Glomerular visceral epithelial cell (primary cell): ENCODE results near the gene AMFR.
"Not testable (repeated sequence)": the region's sequence is repeated elsewhere in the genome, so short reads cannot be mapped to it uniquely, and the experiment has no call there.

Source experiments
- DNase-seq: peaks from one replicate; pipeline ENCODE4 v3.0.0-alpha.2; 2016; ENCODE audit errors: extremely low spot score

Gene AMFR

DNA sequence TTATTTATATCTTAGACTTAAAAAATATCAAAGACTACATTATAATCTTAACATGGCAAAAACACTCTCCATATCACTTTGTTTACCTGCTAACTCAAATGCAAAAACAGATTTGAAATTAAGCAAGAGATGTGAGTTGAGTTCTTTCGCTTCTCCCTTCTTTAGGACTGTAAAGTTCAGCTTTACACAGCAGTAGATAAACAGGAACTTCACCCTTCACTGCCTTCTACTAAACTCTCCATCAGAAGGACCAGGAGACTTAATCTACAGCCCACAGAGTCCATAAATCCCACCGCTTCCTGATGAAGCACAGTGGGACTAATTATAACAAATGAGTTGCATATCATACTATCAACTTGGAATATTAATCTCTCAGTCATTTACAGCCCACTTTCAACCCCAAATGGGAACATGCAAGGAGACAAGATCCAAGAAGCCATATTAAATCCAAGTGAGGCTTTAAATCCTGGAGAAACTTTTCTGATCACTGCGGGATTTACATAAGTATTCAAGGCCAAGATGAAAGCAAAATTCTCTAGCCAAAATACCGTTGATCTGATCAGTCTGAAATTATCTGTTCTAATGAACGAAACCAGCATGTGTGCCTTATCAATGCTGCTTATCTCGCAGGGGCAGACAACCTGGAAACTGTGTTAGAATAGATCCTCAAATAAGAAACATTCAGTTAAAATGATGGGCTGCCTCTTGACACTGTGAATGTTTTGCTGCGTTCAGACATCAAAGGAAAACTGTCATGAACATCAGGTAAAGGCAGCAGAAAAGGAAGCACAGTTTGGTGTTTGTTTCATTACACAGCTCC, 1.6 kb downstream of the AMFR start:
- DNase-seq, result no peak

DNA sequence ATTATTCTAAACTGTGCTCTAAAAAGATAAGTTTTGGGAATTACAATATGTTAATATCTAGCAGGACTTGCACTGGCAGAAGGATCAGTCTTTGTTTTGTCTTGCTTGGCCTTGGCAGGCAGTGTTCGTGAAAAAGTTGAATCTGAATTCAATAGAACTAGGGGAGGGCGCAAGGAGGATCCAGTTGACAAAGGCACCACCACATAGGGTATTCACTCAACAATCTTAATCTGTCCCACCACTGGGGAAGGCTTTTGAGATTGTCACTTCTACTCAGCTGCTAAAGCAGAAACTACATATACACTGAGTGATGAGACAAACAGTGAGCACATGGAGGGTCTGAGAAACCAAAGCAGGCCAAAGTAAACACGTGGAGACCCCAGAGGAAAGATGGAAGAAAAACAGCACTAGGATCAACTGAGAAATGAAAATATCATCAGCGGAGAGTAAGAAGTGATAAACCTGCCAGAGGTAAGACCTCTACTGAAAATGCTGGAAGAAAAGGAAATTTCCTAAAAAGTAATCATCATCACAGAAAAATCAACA, 2.4 kb downstream of the AMFR start:
- no peak for DNase-seq

GRCh38 chr16:56421976-56422669, 3.2 kb downstream of the AMFR start:
- no peak for DNase-seq

DNA sequence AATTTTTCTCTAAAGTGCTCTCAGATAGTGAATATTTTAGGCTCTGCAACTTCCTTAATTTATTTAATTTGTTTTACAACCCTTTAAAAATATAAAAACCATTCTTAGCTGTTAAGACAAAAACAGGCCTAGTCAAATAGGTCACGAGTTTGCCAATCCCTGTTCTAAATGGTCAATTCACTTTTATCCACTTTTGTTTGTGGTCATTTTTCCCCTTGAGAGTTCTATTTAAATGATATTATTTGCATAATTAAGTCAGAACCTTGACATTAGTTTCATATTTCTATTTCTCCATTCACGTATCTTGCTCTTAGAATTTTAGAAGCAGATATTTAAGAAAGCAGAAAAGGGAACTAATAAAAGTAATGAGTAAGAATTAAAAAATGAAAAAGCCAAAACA, 4.0 kb downstream of the AMFR start:
- no peak for DNase-seq

DNA sequence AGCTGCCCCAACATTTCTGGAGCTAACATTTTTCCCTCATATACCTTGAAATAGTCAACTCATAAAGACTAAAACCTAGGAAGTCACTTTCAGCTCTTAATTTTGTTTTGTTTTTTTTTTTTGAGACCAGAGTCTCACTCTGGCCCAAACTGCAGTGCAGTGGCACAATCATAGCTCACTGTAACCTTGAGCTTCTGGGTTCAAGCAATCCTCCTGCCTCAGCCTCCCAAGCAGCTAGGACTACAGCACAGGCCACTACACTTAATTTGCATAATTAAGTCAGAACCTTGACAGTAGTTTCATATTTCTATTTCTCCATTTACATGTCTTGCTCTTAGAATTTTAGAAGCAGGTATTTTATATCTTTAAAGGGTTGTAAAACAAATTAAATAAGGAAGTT, 4.7 kb downstream of the AMFR start:
- no peak for DNase-seq

GRCh38 chr16:56419740-56420548, 5.4 kb downstream of the AMFR start:
- DNase-seq, result no peak

DNA sequence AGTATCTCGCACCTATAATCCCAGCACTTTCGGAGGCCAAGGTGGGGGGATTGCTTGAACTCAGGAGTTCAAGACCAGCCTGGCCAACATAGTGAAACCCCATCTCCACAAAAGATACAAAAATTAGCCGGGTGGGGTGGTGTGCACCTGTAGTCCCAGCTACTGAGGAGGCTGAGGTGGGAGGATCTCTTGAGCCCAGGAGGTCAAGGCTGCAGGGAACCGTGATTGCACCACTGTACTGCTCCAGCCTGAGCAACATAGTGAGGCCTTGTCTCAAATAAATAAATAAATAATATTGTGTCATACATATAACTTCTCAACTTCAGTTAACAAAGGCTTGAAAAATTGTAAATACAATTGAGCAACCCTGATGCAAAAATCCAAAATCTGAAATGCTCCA, 8.2 kb downstream of the AMFR start:
- no peak for DNase-seq

DNA sequence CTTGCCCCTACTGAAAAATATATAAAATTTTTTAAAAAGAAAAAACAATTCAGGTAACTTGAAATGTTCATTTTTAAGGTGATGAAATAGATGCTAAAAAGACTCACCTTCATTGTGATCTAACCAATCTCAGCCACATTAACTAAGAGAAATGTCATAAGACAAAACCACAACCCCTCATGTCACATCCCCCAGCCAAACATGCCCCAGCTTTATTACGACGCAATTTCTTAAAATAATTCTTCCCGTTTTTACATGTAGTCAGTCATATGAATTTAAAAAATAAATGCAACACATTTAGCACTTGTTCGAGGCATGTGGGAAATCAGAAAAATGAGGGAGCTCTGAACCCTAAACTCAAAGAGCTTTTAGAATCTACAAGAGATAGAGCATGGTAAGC, 9.5 kb downstream of the AMFR start:
- DNase-seq, result no peak

DNA sequence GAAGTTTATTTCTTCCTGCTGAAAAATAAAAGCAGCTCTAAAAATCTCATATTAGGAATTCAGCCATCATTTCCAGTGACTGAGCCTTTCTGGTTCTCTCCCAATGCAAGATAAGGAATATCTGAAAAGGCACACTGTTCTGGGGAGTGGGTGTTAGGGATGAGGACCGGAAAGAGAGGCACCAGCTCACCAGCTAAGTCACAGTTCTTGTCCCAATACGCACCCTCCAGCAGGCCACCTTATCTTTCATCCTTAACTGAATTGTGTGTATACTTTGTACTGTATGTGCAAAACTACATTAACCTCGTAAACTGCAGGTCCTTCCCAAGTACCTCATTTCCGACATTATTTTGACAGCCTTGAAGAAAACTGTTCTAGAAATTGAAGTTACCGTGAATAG, 11.0 kb downstream of the AMFR start:
- DNase-seq, result no peak

- DNase-seq, result no peak
Observed at GRCh38 chr16:56413381-56413780, 12.0 kb downstream of the AMFR start.

DNA sequence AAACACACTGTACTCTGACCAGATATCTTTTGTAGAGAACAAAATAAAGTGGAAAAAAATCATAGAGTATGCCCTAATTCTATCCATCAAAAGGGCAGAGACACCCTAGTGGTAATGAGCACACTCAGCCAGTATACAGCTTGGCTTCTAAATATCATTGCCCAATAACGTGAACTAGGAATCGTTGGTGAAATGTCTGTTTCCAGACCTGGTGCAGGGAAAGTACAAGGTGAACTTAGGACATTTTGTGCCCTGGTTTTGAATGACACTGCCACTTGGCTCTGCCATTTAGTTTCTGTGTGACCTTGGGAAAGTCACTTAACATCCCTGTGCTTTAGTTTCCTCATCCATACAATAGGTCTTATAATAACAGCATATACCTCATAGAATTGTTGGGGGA, 13.7 kb downstream of the AMFR start:
- DNase-seq, result no peak

DNA sequence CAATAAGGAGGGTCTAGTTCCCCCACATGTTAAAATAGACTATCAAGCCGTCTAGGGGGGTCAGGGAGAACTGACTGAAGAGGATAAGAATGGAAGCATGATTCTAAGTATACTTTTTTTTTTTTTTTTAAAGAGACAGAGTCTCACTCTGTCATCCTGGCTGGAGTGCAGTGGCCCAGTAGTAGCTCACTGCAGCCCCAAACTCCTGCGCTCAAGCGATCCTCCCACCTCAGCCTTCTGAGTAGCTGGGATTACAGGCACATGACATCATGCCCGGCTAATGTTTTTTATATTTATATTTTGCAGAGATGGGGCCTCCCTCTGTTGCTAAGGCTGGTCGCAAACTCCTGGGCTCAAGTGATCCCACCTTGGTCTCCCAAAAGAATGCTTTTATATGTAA, 14.2 kb downstream of the AMFR start:
- DNase-seq, result no peak

DNA sequence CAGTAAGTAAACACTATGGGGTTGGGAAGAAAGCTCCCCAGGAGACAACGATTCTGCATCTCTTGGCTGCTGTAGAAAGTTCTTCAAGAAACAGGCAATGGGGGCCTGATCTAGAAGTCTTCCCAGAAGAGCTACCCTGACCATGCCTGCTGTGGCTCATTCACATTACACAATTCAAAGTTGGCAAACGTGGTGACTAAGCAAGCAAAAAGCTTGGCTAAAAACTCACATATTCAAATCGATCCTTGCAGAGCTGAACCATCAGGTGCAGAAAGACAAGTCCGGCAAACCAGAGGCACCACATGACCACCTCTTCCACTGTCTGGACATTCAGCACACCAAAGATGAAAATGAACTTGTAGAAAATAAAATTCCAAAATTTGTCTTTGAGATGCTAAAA, 16.1 kb downstream of the AMFR start:
- no peak for DNase-seq

DNA sequence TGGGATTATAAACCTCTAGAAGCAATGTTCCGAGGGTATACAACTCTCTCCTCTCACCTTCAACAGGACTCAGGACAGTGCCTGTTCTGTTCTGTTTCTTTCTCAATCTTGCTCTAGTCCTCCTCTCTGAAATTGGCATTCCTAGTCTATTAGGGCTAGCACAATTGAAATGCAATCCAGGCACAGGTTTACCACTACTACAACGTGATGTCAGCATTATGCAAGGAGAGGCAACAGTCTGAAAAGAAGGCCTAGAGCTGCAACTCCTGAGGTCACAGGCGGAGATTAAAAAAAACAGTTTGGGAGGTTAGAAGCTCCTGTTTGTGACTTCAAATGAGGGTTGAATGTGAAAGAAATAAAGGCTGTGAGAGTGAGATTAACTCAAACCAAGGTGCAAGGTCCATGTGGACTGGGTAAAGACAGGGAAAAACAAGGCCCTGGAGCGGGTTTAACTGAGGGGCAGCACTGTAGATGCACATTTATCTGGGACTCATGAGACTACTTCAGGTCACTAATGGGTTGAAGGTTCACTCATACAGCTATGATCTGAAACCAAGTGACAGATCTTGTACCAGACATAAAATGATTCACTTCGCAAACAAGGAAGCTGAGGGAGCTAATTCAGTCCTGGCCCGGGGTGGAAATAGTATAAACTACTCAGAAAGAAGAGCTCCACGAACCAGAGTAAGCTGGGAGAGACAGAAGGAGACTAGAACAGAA, 16.8 kb downstream of the AMFR start:
- no peak for DNase-seq

- DNase-seq, result no peak
Observed at GRCh38 chr16:56405977-56406672, 19.2 kb downstream of the AMFR start.

- DNase-seq, result no peak
Observed at GRCh38 chr16:56401482-56401881, 23.9 kb downstream of the AMFR start.

GRCh38 chr16:56400458-56400857, 24.9 kb downstream of the AMFR start:
- no peak for DNase-seq

GRCh38 chr16:56399486-56399885, 25.9 kb downstream of the AMFR start:
- no peak for DNase-seq

DNA sequence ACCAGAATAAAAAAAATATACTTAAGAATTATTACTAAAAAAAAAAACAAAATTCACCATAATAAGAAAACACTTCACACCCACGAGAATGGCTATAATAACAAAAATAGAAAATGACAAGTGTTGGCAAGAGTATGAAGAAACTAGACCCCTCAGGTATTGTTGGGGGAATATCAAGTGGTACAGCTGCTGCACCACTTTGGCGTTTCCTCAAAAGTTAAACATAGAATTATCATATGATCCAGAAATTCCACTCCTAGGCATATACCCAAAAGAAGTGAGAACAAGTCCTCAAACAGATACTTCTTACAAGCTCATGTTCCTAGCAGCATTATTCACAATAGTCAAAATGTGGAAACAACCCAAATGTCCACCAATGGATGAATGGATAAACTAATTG, 26.3 kb downstream of the AMFR start:
- DNase-seq, result no peak

- DNase-seq, result not testable (repeated sequence)
Observed at GRCh38 chr16:56396724-56397123, 28.6 kb downstream of the AMFR start.

DNA sequence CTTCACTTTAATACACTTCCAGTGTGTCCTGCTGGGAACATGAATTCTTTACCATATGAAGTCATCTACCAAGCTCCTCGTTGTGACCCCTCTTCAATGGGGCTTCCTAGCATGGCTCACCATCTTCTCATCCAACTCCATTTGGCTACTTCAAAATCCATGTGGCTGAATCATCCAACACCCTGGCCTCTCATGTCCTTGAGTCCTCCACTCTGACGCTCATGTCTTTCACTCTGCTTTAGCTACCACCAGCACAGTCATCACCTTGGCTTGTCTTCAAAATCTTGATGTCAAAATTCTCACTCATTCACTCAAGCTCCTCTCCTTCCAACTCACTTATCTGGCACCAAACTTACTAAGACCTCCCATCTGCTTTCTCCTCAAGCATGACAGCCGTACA, 35.8 kb downstream of the AMFR start:
- DNase-seq, result peak; percentile 43
